Progenitor cell of endocrine pancreas (in vitro differentiated cells): Measurements from ENCODE around the gene HSPA12A. TPM values are rescaled to one million over a fixed set of nuclear protein-coding genes. Genes with fewer than 3 reads are reported as not detected.

ENCODE experiments used
- DNase-seq: peaks from one replicate; pipeline ENCODE4 v3.0.0; 2021; ENCODE audit warnings: low spot score; ENCODE audit not compliant: unreplicated experiment
- H3K27ac Mint-ChIP-seq: 2 replicates; pipeline ENCODE4 v1.8.0; 2021; ENCODE audit warnings: mild to moderate bottlenecking, moderate library complexity, mixed read lengths
- H3K27me3 Mint-ChIP-seq: 2 replicates; pipeline ENCODE4 v1.8.0; 2021; ENCODE audit warnings: mixed read lengths
- H3K36me3 Mint-ChIP-seq: 2 replicates; pipeline ENCODE4 v1.8.0; 2022; ENCODE audit warnings: mixed read lengths; ENCODE audit not compliant: insufficient read depth
- H3K4me1 Mint-ChIP-seq: 2 replicates; pipeline ENCODE4 v1.8.0; 2021; ENCODE audit warnings: low read depth, mixed read lengths
- H3K4me3 Mint-ChIP-seq: 2 replicates; pipeline ENCODE4 v1.8.0; 2021; ENCODE audit warnings: low read depth, mild to moderate bottlenecking, moderate library complexity, mixed read lengths
- H3K9me3 Mint-ChIP-seq: 2 replicates; pipeline ENCODE4 v1.8.0; 2021; ENCODE audit warnings: low read depth, mixed read lengths
- total RNA-seq: library from RNA; stranded (reverse); gene quantifications from 2 replicates; pipeline ENCODE4 v1.2.1, GENCODE V29; 2021
- TF ChIP-seq, protein P1 (sequence below): fragments of 200-600 bp; sonication (generic); IDR thresholded peaks from one replicate; pipeline ENCODE4 v1.5.0; 2021; ENCODE audit warnings: antibody characterized with exemption, mild to moderate bottlenecking; ENCODE audit not compliant: unreplicated experiment

HSPA12A gene
- total RNA-seq, 1 donor from 2014 or later, result 9.1 TPM

DNA sequence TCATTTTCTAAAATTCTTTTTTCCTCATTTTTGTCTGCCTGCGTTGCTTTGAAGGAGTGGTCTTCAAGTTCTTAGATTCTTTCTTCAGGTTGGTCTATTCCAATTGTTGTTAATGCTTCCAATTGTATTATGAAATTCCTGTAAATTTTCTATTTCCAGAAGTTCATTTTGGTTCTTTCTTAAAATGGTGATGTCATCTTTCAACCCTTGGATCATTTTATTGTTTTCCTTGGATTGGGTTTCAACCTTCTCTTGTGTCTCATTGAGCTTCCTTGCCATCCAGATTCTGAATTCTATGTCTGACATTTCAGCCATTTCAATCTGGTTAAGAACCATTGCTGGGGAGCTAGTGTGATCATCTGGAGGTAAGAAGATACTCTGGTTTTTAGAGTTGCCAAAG lies 88.5 kb downstream of the HSPA12A start:
- Mint-ChIP-seq H3K9me3 (peaks cover 28% of the 10 kb centered on the region), H3K4me1 (no peaks in the 10 kb centered on the region), H3K4me3 (no peak overlapping the region), H3K36me3 (no peaks in the 10 kb centered on the region), H3K27me3 (peaks cover 4% of the 10 kb centered on the region), H3K27ac (no peak overlapping the region)
- DNase-seq, result no peak
- TF ChIP-seq, protein P1, sequence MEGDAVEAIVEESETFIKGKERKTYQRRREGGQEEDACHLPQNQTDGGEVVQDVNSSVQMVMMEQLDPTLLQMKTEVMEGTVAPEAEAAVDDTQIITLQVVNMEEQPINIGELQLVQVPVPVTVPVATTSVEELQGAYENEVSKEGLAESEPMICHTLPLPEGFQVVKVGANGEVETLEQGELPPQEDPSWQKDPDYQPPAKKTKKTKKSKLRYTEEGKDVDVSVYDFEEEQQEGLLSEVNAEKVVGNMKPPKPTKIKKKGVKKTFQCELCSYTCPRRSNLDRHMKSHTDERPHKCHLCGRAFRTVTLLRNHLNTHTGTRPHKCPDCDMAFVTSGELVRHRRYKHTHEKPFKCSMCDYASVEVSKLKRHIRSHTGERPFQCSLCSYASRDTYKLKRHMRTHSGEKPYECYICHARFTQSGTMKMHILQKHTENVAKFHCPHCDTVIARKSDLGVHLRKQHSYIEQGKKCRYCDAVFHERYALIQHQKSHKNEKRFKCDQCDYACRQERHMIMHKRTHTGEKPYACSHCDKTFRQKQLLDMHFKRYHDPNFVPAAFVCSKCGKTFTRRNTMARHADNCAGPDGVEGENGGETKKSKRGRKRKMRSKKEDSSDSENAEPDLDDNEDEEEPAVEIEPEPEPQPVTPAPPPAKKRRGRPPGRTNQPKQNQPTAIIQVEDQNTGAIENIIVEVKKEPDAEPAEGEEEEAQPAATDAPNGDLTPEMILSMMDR, result no peak

DNA sequence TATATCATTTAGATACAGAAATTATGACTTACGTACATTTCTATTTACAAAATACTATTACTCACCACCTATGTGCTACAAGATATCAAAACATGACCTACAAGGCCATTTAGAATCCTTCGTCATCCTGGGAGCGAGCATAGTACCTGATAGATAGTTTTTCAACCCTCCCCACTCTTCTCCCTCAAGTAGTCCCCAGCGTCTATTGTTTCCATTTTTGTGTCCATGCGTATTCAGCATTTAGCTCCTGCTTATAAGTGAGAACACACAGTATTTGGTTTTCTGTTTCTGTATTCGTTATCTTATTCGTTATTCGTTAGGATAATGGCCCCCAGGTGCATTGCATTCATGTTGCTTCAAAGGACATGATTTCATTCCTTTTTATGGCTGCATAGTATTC lies 93.5 kb downstream of the HSPA12A start:
- DNase-seq, result no peak
- Mint-ChIP-seq H3K27me3 (peaks cover 10% of the 10 kb centered on the region), H3K4me3 (no peak overlapping the region), H3K9me3 (peaks cover 30% of the 10 kb centered on the region), H3K36me3 (no peaks in the 10 kb centered on the region), H3K4me1 (no peaks in the 10 kb centered on the region), H3K27ac (no peak overlapping the region)
- TF ChIP-seq, protein P1, result no peak

DNA sequence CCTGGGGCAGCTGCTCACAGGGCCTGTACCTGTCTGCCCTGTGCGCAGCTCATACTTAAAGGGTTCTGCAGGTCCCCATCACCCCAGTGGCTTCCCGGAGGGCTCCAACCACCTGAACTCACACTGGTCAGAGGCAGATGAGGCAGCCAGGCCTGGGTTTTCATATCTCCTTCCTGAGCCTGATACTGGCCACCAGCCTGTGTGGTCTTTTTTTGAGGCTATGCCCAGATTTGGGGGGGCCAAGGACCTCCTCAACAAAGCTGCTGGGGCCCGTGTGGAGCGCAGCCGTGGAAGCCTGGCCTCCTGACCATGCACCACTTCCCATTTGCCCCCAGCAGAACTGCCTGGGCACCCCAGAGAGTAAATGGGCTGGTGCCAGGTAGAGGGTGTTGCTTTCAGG lies 95.9 kb downstream of the HSPA12A start:
- no peak overlapping the region for H3K27ac Mint-ChIP-seq
- no peak for DNase-seq
- TF ChIP-seq, protein P1, result no peak
- H3K27me3 Mint-ChIP-seq, result peaks cover 15% of the 10 kb centered on the region
- no peaks in the 10 kb centered on the region for H3K4me1 Mint-ChIP-seq
- no peaks in the 10 kb centered on the region for H3K36me3 Mint-ChIP-seq
- H3K9me3 Mint-ChIP-seq, result peaks cover 27% of the 10 kb centered on the region
- H3K4me3 Mint-ChIP-seq, result no peak overlapping the region

DNA sequence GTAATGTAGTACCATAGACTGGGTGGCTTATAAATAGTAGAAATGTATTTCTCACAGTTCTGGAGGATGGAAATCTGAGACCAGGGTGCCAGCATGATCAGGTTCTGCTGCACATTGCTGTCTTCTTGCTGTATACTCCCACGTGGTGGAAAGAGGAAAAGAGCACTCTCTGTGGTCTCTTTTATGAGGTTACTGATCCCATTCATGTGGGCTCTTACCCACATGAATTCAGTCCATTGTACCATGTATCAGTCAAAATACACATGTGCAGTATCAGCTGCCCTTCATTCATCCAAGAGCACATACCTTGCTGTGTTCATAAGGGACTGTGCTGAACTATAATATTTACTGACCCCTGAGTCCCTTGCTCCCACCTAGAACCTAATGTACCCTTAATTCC lies 104.5 kb downstream of the HSPA12A start:
- Mint-ChIP-seq H3K27me3 (peaks cover 14% of the 10 kb centered on the region), H3K4me1 (no peaks in the 10 kb centered on the region), H3K9me3 (peaks cover 15% of the 10 kb centered on the region), H3K27ac (no peak overlapping the region), H3K36me3 (no peaks in the 10 kb centered on the region), H3K4me3 (no peak overlapping the region)
- TF ChIP-seq, protein P1, result no peak
- no peak for DNase-seq

DNA sequence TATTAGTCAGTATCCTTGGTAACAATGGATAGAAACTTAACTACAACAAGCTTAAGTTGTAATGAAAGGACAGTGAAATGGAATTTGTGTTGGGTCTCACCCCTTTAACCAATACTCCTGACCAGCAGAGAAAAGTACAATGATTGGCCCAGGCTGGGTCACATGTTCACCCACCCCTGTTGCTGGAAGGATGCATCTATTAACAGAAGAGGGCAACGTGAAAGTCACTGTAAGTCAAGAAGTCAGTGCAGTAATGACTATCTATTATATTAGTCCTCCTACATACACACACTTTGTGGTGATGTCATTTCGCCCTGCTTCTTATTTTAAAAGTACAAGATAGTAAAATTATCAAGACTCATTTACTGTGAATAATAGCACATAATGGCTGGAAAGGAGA lies 105.4 kb downstream of the HSPA12A start:
- Mint-ChIP-seq H3K4me1 (no peaks in the 10 kb centered on the region), H3K36me3 (no peaks in the 10 kb centered on the region), H3K27me3 (peaks cover 8% of the 10 kb centered on the region), H3K27ac (no peak overlapping the region), H3K9me3 (peaks cover 15% of the 10 kb centered on the region), H3K4me3 (no peak overlapping the region)
- DNase-seq, result no peak
- TF ChIP-seq, protein P1, result no peak
